HG03135 (cell line): Measurements from ENCODE around the gene MPV17L2.

ENCODE experiments used
- ATAC-seq: cut with Tn5 transposase; IDR thresholded peaks from one replicate; pipeline ENCODE4 v1.9.1; 2021; ENCODE audit warnings: mild to moderate bottlenecking, moderate library complexity; ENCODE audit not compliant: unreplicated experiment

The MPV17L2 gene

GRCh38 chr19:18231775-18232174, 38.8 kb downstream of the MPV17L2 start:
- no peak for ATAC-seq

- ATAC-seq, result no peak
These were observed 39.7 kb downstream of the MPV17L2 start for GRCh38 chr19:18232540-18233223.

GRCh38 chr19:18233224-18233825, 40.3 kb downstream of the MPV17L2 start:
- ATAC-seq, result no peak

GRCh38 chr19:18234194-18234593, 41.2 kb downstream of the MPV17L2 start:
- ATAC-seq, result no peak

- no peak for ATAC-seq
These were observed 46.3 kb downstream of the MPV17L2 start for GRCh38 chr19:18239303-18239702.

- ATAC-seq, result no peak
These were observed 52.3 kb downstream of the MPV17L2 start for GRCh38 chr19:18245297-18245696.
